Smooth muscle cell (in vitro differentiated cells): ENCODE data around the gene FMN1. TPM values are rescaled to one million over a fixed set of nuclear protein-coding genes. Genes with fewer than 3 reads are reported as not detected.

Experiments used
- DNase-seq: peaks from one replicate; lab custom pipeline; 2025; ENCODE audit not compliant: unreplicated experiment; lab: John Stamatoyannopoulos, UW
- H2AFZ ChIP-seq: fragments of 200-600 bp; sonication (generic); 2 replicates; pipeline ENCODE4 v1.6.0; 2016; ENCODE audit warnings: antibody characterized with exemption, low read depth, mild to moderate bottlenecking
- H3F3A ChIP-seq: fragments of 200-600 bp; sonication (generic); 2 replicates; pipeline ENCODE4 v1.6.0; 2017; ENCODE audit warnings: antibody characterized with exemption, low read depth
- H3K27ac ChIP-seq: fragments of 200-600 bp; sonication (generic); 2 replicates; pipeline ENCODE4 v1.5.1; 2016; ENCODE audit warnings: low read depth, mild to moderate bottlenecking
- H3K27me3 ChIP-seq: fragments of 200-600 bp; sonication (generic); 2 replicates; pipeline ENCODE4 v1.6.1; 2016; ENCODE audit warnings: low read depth, mild to moderate bottlenecking
- H3K36me3 ChIP-seq: fragments of 200-600 bp; sonication (generic); 2 replicates; pipeline ENCODE4 v1.5.1; 2016; ENCODE audit warnings: low read depth
- H3K4me1 ChIP-seq: fragments of 200-600 bp; sonication (generic); 2 replicates; pipeline ENCODE4 v1.5.1; 2016; ENCODE audit warnings: low read depth
- H3K4me2 ChIP-seq: fragments of 200-600 bp; sonication (generic); 2 replicates; pipeline ENCODE4 v1.6.0; 2016; ENCODE audit warnings: mild to moderate bottlenecking
- H3K4me3 ChIP-seq: fragments of 200-600 bp; sonication (generic); 2 replicates; pipeline ENCODE4 v1.5.1; 2016; ENCODE audit warnings: mild to moderate bottlenecking
- H3K79me2 ChIP-seq: fragments of 200-600 bp; sonication (generic); 2 replicates; pipeline ENCODE4 v1.6.0; 2016; ENCODE audit warnings: low read depth, mild to moderate bottlenecking
- H3K9ac ChIP-seq: fragments of 200-600 bp; sonication (generic); 2 replicates; pipeline ENCODE4 v1.6.0; 2016; ENCODE audit warnings: low read depth
- H3K9me3 ChIP-seq: fragments of 200-600 bp; sonication (generic); replicated peaks from 2 replicates; pipeline ENCODE4 v1.5.1; 2016; ENCODE audit warnings: low read depth
- H4K20me1 ChIP-seq: fragments of 200-600 bp; sonication (generic); 2 replicates; pipeline ENCODE4 v1.6.0; 2016; ENCODE audit warnings: low read depth
- WGBS: methylation state at CpG from one replicate; pipeline ENCODE4 v1.1.7; 2016; ENCODE audit warnings: low lambda C conversion rate; 5-methylcytosine and 5-hydroxymethylcytosine counted together
- polyA plus RNA-seq: library from polyadenylated mRNA; unstranded; fragments of >200 nt; fragmentation: Nextera tagmentation; extraction: Ambion mirVana; gene quantifications from 2 replicates; pipeline ENCODE4 v1.2.1, GENCODE V29; 2016
- total RNA-seq: library from RNA; depleted of rRNA; stranded (reverse); fragments of >200 nt; gene quantifications from 2 replicates; pipeline ENCODE4 v1.2.3, GENCODE V29; 2014
- TF ChIP-seq, protein P1 (sequence below): fragments of 200-600 bp; sonication (generic); IDR thresholded peaks from 2 replicates; pipeline ENCODE4 v1.5.1; 2017; ENCODE audit warnings: borderline replicate concordance, mild to moderate bottlenecking, antibody characterized with exemption; ENCODE audit not compliant: insufficient read depth, poor library complexity, severe bottlenecking

Gene FMN1
- total and polyA plus RNA-seq, 2 experiments from 2014 or later = 0.08 to 4.0 TPM

- H3K79me2 ChIP-seq = no peaks in the 10 kb centered on the region
- H3K4me3 ChIP-seq = no peak overlapping the region
- H3F3A ChIP-seq = no peaks in the 10 kb centered on the region
- H3K4me1 ChIP-seq = peaks cover 10% of the 10 kb centered on the region
- no peak overlapping the region for H3K4me2 ChIP-seq
- H3K9me3 ChIP-seq = no peaks in the 10 kb centered on the region
- DNase-seq = no peak
- WGBS = 8% methylated on average over 1 of the region's 2 CpGs
- H3K36me3 ChIP-seq = no peaks in the 10 kb centered on the region
- no peak overlapping the region for H3K27ac ChIP-seq
- TF ChIP-seq, protein P1, sequence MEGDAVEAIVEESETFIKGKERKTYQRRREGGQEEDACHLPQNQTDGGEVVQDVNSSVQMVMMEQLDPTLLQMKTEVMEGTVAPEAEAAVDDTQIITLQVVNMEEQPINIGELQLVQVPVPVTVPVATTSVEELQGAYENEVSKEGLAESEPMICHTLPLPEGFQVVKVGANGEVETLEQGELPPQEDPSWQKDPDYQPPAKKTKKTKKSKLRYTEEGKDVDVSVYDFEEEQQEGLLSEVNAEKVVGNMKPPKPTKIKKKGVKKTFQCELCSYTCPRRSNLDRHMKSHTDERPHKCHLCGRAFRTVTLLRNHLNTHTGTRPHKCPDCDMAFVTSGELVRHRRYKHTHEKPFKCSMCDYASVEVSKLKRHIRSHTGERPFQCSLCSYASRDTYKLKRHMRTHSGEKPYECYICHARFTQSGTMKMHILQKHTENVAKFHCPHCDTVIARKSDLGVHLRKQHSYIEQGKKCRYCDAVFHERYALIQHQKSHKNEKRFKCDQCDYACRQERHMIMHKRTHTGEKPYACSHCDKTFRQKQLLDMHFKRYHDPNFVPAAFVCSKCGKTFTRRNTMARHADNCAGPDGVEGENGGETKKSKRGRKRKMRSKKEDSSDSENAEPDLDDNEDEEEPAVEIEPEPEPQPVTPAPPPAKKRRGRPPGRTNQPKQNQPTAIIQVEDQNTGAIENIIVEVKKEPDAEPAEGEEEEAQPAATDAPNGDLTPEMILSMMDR = no peak
- peak overlapping the region; percentile 58 for H2AFZ ChIP-seq
- no peaks in the 10 kb centered on the region for H4K20me1 ChIP-seq
- no peaks in the 10 kb centered on the region for H3K27me3 ChIP-seq
- H3K9ac ChIP-seq = no peak overlapping the region
Observed at GRCh38 chr15:33022629-33023028, 171.9 kb downstream of the FMN1 start.

DNA sequence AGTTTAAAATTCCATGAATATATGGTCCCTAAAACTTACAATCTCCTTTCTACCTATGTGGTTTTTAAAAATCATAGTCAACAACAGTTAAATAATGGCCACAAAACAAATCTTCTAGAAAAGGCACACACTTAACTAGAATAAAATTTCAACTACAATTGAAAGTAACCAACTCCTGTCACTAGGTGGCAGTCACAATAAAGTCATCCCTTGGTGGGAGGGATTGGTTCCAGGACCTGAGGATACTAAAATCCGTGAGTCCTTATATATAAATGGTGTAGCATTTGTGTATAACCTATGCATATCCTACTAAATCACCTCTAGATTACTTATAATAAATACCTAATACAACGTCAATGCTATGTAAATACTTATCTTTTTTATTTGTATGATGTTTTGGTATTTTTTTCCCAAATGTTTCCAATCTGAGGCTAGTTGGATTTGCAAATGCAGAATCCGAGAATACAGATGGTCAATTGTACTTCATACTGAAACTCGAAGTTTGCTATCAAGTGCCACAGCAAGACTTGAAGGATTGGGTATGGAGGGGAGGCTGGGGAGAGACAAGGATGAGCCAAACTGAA, 172.6 kb downstream of the FMN1 start:
- DNase-seq = no peak
- Histone ChIP-seq H4K20me1 (no peaks in the 10 kb centered on the region), H3K79me2 (no peaks in the 10 kb centered on the region), H3K4me1 (peaks cover 10% of the 10 kb centered on the region), H3K27ac (no peak overlapping the region), H3K27me3 (no peaks in the 10 kb centered on the region), H3K36me3 (no peaks in the 10 kb centered on the region), H3K4me2 (no peak overlapping the region), H3K9ac (no peak overlapping the region), H3K9me3 (no peaks in the 10 kb centered on the region), H2AFZ (no peak overlapping the region), H3F3A (no peaks in the 10 kb centered on the region), H3K4me3 (no peak overlapping the region)
- TF ChIP-seq, protein P1 = peak; percentile 58
- 32% methylated on average over 4 of the region's 4 CpGs for WGBS

GRCh38 chr15:33019354-33019981, 175.0 kb downstream of the FMN1 start:
- Histone ChIP-seq H3K4me2 (no peak overlapping the region), H3K9ac (no peak overlapping the region), H3F3A (no peaks in the 10 kb centered on the region), H3K27me3 (no peaks in the 10 kb centered on the region), H4K20me1 (no peaks in the 10 kb centered on the region), H3K36me3 (no peaks in the 10 kb centered on the region), H3K27ac (no peak overlapping the region), H3K9me3 (no peaks in the 10 kb centered on the region), H2AFZ (no peak overlapping the region), H3K79me2 (no peaks in the 10 kb centered on the region), H3K4me3 (no peak overlapping the region), H3K4me1 (peaks cover 7% of the 10 kb centered on the region)
- 94% methylated on average over 39 of the region's 43 CpGs for WGBS
- TF ChIP-seq, protein P1 = no peak
- no peak for DNase-seq
